ENCODE measurements around the gene PKHD1.

PKHD1 gene

GRCh38 chr6:51915098-51915497, 172.3 kb downstream of the PKHD1 start:
- TF ChIP-seq, protein P1, sequence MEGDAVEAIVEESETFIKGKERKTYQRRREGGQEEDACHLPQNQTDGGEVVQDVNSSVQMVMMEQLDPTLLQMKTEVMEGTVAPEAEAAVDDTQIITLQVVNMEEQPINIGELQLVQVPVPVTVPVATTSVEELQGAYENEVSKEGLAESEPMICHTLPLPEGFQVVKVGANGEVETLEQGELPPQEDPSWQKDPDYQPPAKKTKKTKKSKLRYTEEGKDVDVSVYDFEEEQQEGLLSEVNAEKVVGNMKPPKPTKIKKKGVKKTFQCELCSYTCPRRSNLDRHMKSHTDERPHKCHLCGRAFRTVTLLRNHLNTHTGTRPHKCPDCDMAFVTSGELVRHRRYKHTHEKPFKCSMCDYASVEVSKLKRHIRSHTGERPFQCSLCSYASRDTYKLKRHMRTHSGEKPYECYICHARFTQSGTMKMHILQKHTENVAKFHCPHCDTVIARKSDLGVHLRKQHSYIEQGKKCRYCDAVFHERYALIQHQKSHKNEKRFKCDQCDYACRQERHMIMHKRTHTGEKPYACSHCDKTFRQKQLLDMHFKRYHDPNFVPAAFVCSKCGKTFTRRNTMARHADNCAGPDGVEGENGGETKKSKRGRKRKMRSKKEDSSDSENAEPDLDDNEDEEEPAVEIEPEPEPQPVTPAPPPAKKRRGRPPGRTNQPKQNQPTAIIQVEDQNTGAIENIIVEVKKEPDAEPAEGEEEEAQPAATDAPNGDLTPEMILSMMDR (conservative IDR thresholded peaks at IDR 0.05; ENCODE audit: control insufficient read depth, insufficient read depth, low read depth, low read length): no peak
- no peak overlapping the region for H3K4me3 ChIP-seq (ENCODE audit: control insufficient read depth, low read depth, low read length)
- no peak for DNase-seq (ENCODE audit: low read depth)

- no peak for DNase-seq (ENCODE audit: low read depth)
- no peak overlapping the region for H3K4me3 ChIP-seq (ENCODE audit: control insufficient read depth, low read depth, low read length)
- TF ChIP-seq, protein P1 (conservative IDR thresholded peaks at IDR 0.05; ENCODE audit: control insufficient read depth, insufficient read depth, low read depth, low read length): no peak
These were observed 174.1 kb downstream of the PKHD1 start for GRCh38 chr6:51913265-51913664.

GRCh38 chr6:51910851-51911250, 176.6 kb downstream of the PKHD1 start:
- TF ChIP-seq, protein P1 (conservative IDR thresholded peaks at IDR 0.05; ENCODE audit: control insufficient read depth, insufficient read depth, low read depth, low read length): no peak
- no peak overlapping the region for H3K4me3 ChIP-seq (ENCODE audit: control insufficient read depth, low read depth, low read length)
- no peak for DNase-seq (ENCODE audit: low read depth)

DNA sequence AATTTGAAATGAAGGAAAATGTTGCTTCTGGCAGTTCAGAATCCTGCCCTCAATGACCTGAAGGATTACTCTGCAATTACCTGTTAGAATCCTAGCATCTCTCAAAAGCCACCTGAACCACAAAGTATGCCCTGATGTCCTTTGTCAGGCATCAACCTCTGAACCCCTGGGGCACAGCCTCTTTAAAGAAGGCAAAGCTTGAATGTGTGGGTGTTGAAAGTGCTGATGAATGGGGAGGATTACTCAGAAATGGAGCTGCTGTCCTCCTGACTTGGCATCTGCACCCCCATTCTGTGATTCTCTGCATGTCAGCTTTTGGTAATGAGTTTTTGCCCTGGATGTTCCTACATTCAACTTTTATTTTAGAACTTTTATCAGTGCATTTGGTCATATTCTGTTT, 179.2 kb downstream of the PKHD1 start:
- no peak for DNase-seq (ENCODE audit: low read depth)
- TF ChIP-seq, protein P1 (conservative IDR thresholded peaks at IDR 0.05; ENCODE audit: control insufficient read depth, insufficient read depth, low read depth, low read length): no peak
- H3K4me3 ChIP-seq (ENCODE audit: control insufficient read depth, low read depth, low read length): no peak overlapping the region

DNA sequence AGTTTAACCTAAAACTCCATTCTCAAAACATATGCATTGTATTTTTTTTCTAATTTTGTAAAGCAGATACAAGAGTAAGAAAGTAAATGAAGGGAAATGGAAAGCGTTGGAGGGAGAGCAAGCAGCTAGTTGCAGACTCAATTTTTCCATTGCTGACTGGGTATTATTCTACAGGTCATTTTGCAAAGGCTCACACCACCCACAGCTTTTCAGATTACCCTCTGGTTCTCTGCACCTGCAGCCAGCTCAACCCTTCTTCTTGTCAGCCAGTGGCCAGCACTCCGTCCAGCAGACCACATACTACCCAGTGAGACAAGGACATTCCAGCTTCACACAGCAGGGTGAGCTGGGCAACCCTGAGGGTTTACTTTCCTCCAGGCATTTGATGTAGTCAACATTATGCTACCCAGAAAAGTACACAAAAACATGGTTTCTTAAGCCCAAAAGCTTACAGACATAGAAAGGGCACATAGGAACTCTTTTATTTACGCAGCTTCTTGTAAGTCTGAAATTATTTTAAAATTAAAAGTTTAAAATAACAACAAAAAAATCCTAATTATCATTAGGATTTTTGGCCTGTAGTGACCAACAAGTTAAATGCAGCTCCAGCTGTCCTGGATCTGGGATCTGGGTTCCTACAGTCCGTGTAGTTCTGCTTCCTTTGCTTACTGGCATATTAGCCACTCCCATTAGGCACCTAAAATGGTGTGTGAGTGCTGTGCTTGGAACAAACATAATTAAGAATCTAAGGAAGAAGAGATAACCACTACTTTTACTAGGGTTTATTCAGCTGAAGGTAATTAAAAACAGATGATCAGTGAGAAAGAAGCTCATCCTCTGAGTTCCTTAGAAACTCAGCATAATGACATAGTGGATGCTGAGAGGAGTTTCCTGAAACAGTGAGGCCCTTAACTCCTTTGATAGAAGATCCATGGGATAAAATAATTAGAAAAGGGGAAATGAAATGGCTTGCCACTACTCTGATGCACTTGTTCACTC, 185.3 kb downstream of the PKHD1 start:
- TF ChIP-seq, protein P1 (conservative IDR thresholded peaks at IDR 0.05; ENCODE audit: control insufficient read depth, insufficient read depth, low read depth, low read length): no peak
- DNase-seq (ENCODE audit: low read depth): no peak
- no peak overlapping the region for H3K4me3 ChIP-seq (ENCODE audit: control insufficient read depth, low read depth, low read length)

DNA sequence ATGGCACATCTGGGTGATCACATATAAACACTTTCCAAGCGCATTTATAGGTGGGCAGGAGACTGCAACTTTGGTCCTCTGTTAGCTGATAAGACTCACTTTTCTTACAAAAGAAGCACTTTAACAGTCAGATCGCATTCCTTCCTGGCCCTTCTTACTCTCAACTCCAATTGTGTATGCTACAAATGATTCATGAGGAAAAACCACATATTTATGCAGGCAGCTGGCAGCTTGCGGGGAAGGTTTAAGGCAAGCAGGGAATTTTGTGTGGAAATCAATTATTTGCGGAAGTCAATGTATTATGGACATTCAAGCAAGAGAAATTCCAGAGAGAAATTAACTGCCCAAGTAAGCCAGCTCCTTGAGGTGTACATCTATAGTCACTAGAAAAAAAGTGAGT, 194.0 kb downstream of the PKHD1 start:
- DNase-seq (ENCODE audit: low read depth): no peak
- no peak overlapping the region for H3K4me3 ChIP-seq (ENCODE audit: control insufficient read depth, low read depth, low read length)
- TF ChIP-seq, protein P1 (conservative IDR thresholded peaks at IDR 0.05; ENCODE audit: control insufficient read depth, insufficient read depth, low read depth, low read length): no peak

Data from fibroblast of mammary gland (primary cell).